Tongue (tissue), 2 donors: ENCODE measurements around the gene SLC28A1. TPM values are rescaled to one million over a fixed set of nuclear protein-coding genes. Genes with fewer than 3 reads are reported as not detected.
"Not testable (repeated sequence)": the region's sequence is repeated elsewhere in the genome, so short reads cannot be mapped to it uniquely, and the experiment has no call there.

Experiments
- DNase-seq: peaks from one replicate; pipeline ENCODE4 v3.0.0-alpha.2; 2015
- total RNA-seq: library from RNA; depleted of rRNA; stranded (reverse); fragments of >200 nt; gene quantifications from one replicate; pipeline ENCODE4 v1.2.3, GENCODE V29; 2014

Gene SLC28A1
- total RNA-seq: not detected

GRCh38 chr15:84883916-84884781 lies at the start of gene SLC28A1:
Gene SLC28A1 (plus strand): TSS chr15:84884662. CDS start chr15:84887761, 3,099 bp downstream.
- DNase-seq: no peak

GRCh38 chr15:84834969-84835368 lies 49.5 kb upstream of the SLC28A1 start:
- no peak for DNase-seq

- DNase-seq: no peak
Observed at GRCh38 chr15:84835661-84836337, 48.7 kb upstream of the SLC28A1 start.

- no peak for DNase-seq
Observed at GRCh38 chr15:84836844-84837243, 47.6 kb upstream of the SLC28A1 start.

GRCh38 chr15:84839714-84840113 lies 44.7 kb upstream of the SLC28A1 start:
- no peak for DNase-seq

GRCh38 chr15:84840255-84840654 lies 44.2 kb upstream of the SLC28A1 start:
- no peak for DNase-seq

- DNase-seq: peak; percentile 83
Observed at GRCh38 chr15:84840741-84841429, 43.6 kb upstream of the SLC28A1 start.

GRCh38 chr15:84842781-84843180 lies 41.7 kb upstream of the SLC28A1 start:
- no peak for DNase-seq

GRCh38 chr15:84844964-84845363 lies 39.5 kb upstream of the SLC28A1 start:
- no peak for DNase-seq

GRCh38 chr15:84845631-84846030 lies 38.8 kb upstream of the SLC28A1 start:
- DNase-seq: not testable (repeated sequence)

GRCh38 chr15:84846269-84846668 lies 38.2 kb upstream of the SLC28A1 start:
- DNase-seq: no peak

- DNase-seq: no peak
Observed at GRCh38 chr15:84847382-84847781, 37.1 kb upstream of the SLC28A1 start.

GRCh38 chr15:84852212-84852611 lies 32.2 kb upstream of the SLC28A1 start:
- DNase-seq: no peak

GRCh38 chr15:84855136-84855535 lies 29.3 kb upstream of the SLC28A1 start:
- no peak for DNase-seq

GRCh38 chr15:84855765-84856164 lies 28.7 kb upstream of the SLC28A1 start:
- no peak for DNase-seq

- DNase-seq: no peak
Observed at GRCh38 chr15:84856731-84857417, 27.6 kb upstream of the SLC28A1 start.

- DNase-seq: no peak
Observed at GRCh38 chr15:84857418-84858004, 27.0 kb upstream of the SLC28A1 start.

- DNase-seq: no peak
Observed at GRCh38 chr15:84858231-84858630, 26.2 kb upstream of the SLC28A1 start.

GRCh38 chr15:84859144-84859543 lies 25.3 kb upstream of the SLC28A1 start:
- no peak for DNase-seq

GRCh38 chr15:84859651-84860050 lies 24.8 kb upstream of the SLC28A1 start:
- DNase-seq: no peak

GRCh38 chr15:84861781-84862180 lies 22.7 kb upstream of the SLC28A1 start:
- peak; percentile 51 for DNase-seq
